Ishikawa (cell line): ENCODE data around the gene PTPRD.

Experiments
- CREB1 ChIP-seq: IDR thresholded peaks from 2 replicates; pipeline ENCODE4 v1.6.1; 2012; ENCODE audit warnings: low read depth
- EGR1 ChIP-seq: IDR thresholded peaks from 2 replicates; pipeline ENCODE4 v1.6.1; 2012
- EP300 ChIP-seq: IDR thresholded peaks from 2 replicates; pipeline ENCODE4 v1.6.1; 2012; ENCODE audit warnings: borderline replicate concordance
- YY1 ChIP-seq: IDR thresholded peaks from 2 replicates; pipeline ENCODE4 v1.6.1; 2012; ENCODE audit warnings: low read depth

DNA sequence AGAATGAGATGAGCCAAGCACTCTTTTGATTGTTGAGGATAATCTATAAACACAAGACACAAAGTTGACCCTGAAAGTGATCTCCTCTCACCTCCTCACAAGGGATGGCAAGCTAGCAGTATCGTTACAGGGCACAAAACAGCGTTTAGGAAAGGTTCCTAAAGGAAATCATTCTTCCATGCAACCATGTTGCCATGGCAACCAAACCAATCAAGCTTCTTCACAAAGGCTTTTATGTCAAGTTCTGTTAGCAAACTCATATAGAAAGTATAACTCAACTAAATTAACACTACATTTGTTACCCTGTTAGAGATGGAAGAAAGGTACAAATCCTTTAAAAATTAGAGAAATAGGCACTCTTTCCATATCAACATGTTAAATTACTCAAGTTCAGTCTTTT is 1796.4 kb downstream of the PTPRD start:
- TF ChIP-seq EGR1 (no peak), CREB1 (no peak), YY1 (no peak), EP300 (no peak)
